Mammary epithelial cell (primary cell): ENCODE data around the gene RPL35.
A peak's percentile ranks its signal among the peaks of the same experiment; 100 is the strongest.

Source experiments
- EZH2 ChIP-seq: IDR thresholded peaks from 2 replicates; pipeline ENCODE4 v1.6.1; 2012; ENCODE audit warnings: low read length, inconsistent platforms, borderline replicate concordance
- TF ChIP-seq, protein P1 (sequence below), 2 donors: IDR thresholded peaks in 1 of 2; conservative IDR thresholded peaks in 1 of 2; 2 replicates each; pipeline ENCODE4 v1.5.1; 2011 to 2012; ENCODE audit warnings: inconsistent platforms in 2 of 2, low read length in 2 of 2, mild to moderate bottlenecking in 2 of 2, control low read depth in 1 of 2, low read depth in 1 of 2; ENCODE audit not compliant: insufficient read depth in 1 of 2; ENCODE audit errors: extremely low read depth in 1 of 2

GRCh38 chr9:124868511-124869465 lies 7.0 kb upstream of the RPL35 start:
- TF ChIP-seq, protein P1, sequence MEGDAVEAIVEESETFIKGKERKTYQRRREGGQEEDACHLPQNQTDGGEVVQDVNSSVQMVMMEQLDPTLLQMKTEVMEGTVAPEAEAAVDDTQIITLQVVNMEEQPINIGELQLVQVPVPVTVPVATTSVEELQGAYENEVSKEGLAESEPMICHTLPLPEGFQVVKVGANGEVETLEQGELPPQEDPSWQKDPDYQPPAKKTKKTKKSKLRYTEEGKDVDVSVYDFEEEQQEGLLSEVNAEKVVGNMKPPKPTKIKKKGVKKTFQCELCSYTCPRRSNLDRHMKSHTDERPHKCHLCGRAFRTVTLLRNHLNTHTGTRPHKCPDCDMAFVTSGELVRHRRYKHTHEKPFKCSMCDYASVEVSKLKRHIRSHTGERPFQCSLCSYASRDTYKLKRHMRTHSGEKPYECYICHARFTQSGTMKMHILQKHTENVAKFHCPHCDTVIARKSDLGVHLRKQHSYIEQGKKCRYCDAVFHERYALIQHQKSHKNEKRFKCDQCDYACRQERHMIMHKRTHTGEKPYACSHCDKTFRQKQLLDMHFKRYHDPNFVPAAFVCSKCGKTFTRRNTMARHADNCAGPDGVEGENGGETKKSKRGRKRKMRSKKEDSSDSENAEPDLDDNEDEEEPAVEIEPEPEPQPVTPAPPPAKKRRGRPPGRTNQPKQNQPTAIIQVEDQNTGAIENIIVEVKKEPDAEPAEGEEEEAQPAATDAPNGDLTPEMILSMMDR (conservative IDR thresholded peaks at IDR 0.05 in 1 of 2, IDR thresholded peaks at IDR 0.05 in 1 of 2; ENCODE audit: extremely low read depth in 1 of 2, insufficient read depth in 1 of 2, low read depth in 1 of 2, low read length in 2 of 2) = peak in 1 of 2 donors; percentile 33
- TF ChIP-seq EZH2 = no peak
